ENCODE measurements around the gene UBQLN4.
A peak's percentile ranks its signal among the peaks of the same experiment; 100 is the strongest.

The UBQLN4 gene

GRCh38 chr1:156100205-156100995 is 46.8 kb upstream of the UBQLN4 start:
- H3K9ac ChIP-seq (ENCODE audit: low read length) = peak overlapping the region; percentile 20
- no peak overlapping the region for H2AK5ac ChIP-seq (ENCODE audit: low read length, severe bottlenecking)
- no peaks in the 10 kb centered on the region for H3K36me3 ChIP-seq (ENCODE audit: control insufficient read depth in 1 of 2, insufficient read depth in 2 of 2, low read depth in 1 of 2, low read length in 2 of 2)
- no peak overlapping the region for H4K8ac ChIP-seq (ENCODE audit: low read length)
- H3K4me2 ChIP-seq (ENCODE audit: low read length, poor library complexity, severe bottlenecking) = no peak overlapping the region
- no peak overlapping the region for H3K14ac ChIP-seq (ENCODE audit: low read length in 2 of 2)
- no peak overlapping the region for H2BK12ac ChIP-seq (ENCODE audit: low read length in 2 of 2)
- H2BK5ac ChIP-seq (ENCODE audit: low read depth, low read length, poor library complexity, severe bottlenecking) = no peak overlapping the region
- no peak overlapping the region for H2BK15ac ChIP-seq (ENCODE audit: low read depth, poor library complexity, severe bottlenecking)
- DNase-seq = no peak
- H3K18ac ChIP-seq (ENCODE audit: low read depth in 1 of 2, low read length in 2 of 2) = peak overlapping the region in 1 of 2 experiments; percentile 26
- no peaks in the 10 kb centered on the region for H3K9me3 ChIP-seq (ENCODE audit: control insufficient read depth, low read length)
- H3K4me3 ChIP-seq (ENCODE audit: insufficient read depth in 1 of 2, low read depth in 1 of 2, low read length in 2 of 2) = no peak overlapping the region
- no peak overlapping the region for H2BK120ac ChIP-seq (ENCODE audit: low read depth, low read length)
- peaks cover 46% of the 10 kb centered on the region for H3K4me1 ChIP-seq (ENCODE audit: control insufficient read depth, insufficient read depth, low read depth, low read length)
- 90% methylated on average over 3 of the region's 4 CpGs for WGBS
- no peak overlapping the region for H3K4ac ChIP-seq (ENCODE audit: low read depth in 1 of 2, low read length in 2 of 2)
- peaks cover 19% of the 10 kb centered on the region for H3K79me1 ChIP-seq (replicated peaks; ENCODE audit: low read length, poor library complexity, severe bottlenecking)
- H4K91ac ChIP-seq (ENCODE audit: low read length) = peak overlapping the region; percentile 5
- H3K27me3 ChIP-seq (ENCODE audit: control insufficient read depth in 1 of 2, insufficient read depth in 1 of 2, low read length in 2 of 2) = no peaks in the 10 kb centered on the region
- H3K23ac ChIP-seq (ENCODE audit: low read length in 2 of 2) = no peak overlapping the region
- no peak overlapping the region for H2AFZ ChIP-seq (ENCODE audit: low read depth, low read length)
- H3K27ac ChIP-seq (ENCODE audit: low read length, poor library complexity, severe bottlenecking) = no peak overlapping the region

- WGBS = 91% methylated on average over 3 of the region's 3 CpGs
- Histone ChIP-seq H3K27ac (ENCODE audit: low read length, poor library complexity, severe bottlenecking) (no peak overlapping the region), H3K79me1 (replicated peaks; ENCODE audit: low read length, poor library complexity, severe bottlenecking) (peaks cover 17% of the 10 kb centered on the region), H3K4me1 (ENCODE audit: control insufficient read depth, insufficient read depth, low read depth, low read length) (peaks cover 35% of the 10 kb centered on the region), H3K4me3 (ENCODE audit: insufficient read depth in 1 of 2, low read depth in 1 of 2, low read length in 2 of 2) (no peak overlapping the region), H2AK5ac (ENCODE audit: low read length, severe bottlenecking) (no peak overlapping the region), H3K23ac (ENCODE audit: low read length in 2 of 2) (no peak overlapping the region), H3K36me3 (ENCODE audit: control insufficient read depth in 1 of 2, insufficient read depth in 2 of 2, low read depth in 1 of 2, low read length in 2 of 2) (peaks cover 0 to 2% of the 10 kb centered on the region in 2 experiments), H3K27me3 (ENCODE audit: control insufficient read depth in 1 of 2, insufficient read depth in 1 of 2, low read length in 2 of 2) (no peaks in the 10 kb centered on the region), H2BK15ac (ENCODE audit: low read depth, poor library complexity, severe bottlenecking) (no peak overlapping the region), H3K4ac (ENCODE audit: low read depth in 1 of 2, low read length in 2 of 2) (no peak overlapping the region), H3K14ac (ENCODE audit: low read length in 2 of 2) (no peak overlapping the region), H3K4me2 (ENCODE audit: low read length, poor library complexity, severe bottlenecking) (no peak overlapping the region), H4K91ac (ENCODE audit: low read length) (no peak overlapping the region), H2BK5ac (ENCODE audit: low read depth, low read length, poor library complexity, severe bottlenecking) (no peak overlapping the region), H2BK12ac (ENCODE audit: low read length in 2 of 2) (no peak overlapping the region), H3K9ac (ENCODE audit: low read length) (no peak overlapping the region), H3K18ac (ENCODE audit: low read depth in 1 of 2, low read length in 2 of 2) (no peak overlapping the region), H2AFZ (ENCODE audit: low read depth, low read length) (no peak overlapping the region), H2BK120ac (ENCODE audit: low read depth, low read length) (no peak overlapping the region), H4K8ac (ENCODE audit: low read length) (no peak overlapping the region), H3K9me3 (ENCODE audit: control insufficient read depth, low read length) (no peaks in the 10 kb centered on the region)
- DNase-seq = no peak
Measured at GRCh38 chr1:156099282-156099681, 45.7 kb upstream of the UBQLN4 start.

- DNase-seq = no peak
- Histone ChIP-seq H3K4me3 (ENCODE audit: insufficient read depth in 1 of 2, low read depth in 1 of 2, low read length in 2 of 2) (no peak overlapping the region), H2AK5ac (ENCODE audit: low read length, severe bottlenecking) (no peak overlapping the region), H2BK15ac (ENCODE audit: low read depth, poor library complexity, severe bottlenecking) (no peak overlapping the region), H3K14ac (ENCODE audit: low read length in 2 of 2) (no peak overlapping the region), H3K4me2 (ENCODE audit: low read length, poor library complexity, severe bottlenecking) (no peak overlapping the region), H2AFZ (ENCODE audit: low read depth, low read length) (no peak overlapping the region), H3K23ac (ENCODE audit: low read length in 2 of 2) (no peak overlapping the region), H3K79me1 (replicated peaks; ENCODE audit: low read length, poor library complexity, severe bottlenecking) (peaks cover 18% of the 10 kb centered on the region), H3K4ac (ENCODE audit: low read depth in 1 of 2, low read length in 2 of 2) (no peak overlapping the region), H3K9me3 (ENCODE audit: control insufficient read depth, low read length) (no peaks in the 10 kb centered on the region), H2BK12ac (ENCODE audit: low read length in 2 of 2) (no peak overlapping the region), H2BK120ac (ENCODE audit: low read depth, low read length) (no peak overlapping the region), H3K27ac (ENCODE audit: low read length, poor library complexity, severe bottlenecking) (no peak overlapping the region), H4K8ac (ENCODE audit: low read length) (peak overlapping the region; percentile 10), H2BK5ac (ENCODE audit: low read depth, low read length, poor library complexity, severe bottlenecking) (no peak overlapping the region), H3K9ac (ENCODE audit: low read length) (no peak overlapping the region), H3K36me3 (ENCODE audit: control insufficient read depth in 1 of 2, insufficient read depth in 2 of 2, low read depth in 1 of 2, low read length in 2 of 2) (peaks cover 0 to 7% of the 10 kb centered on the region in 2 experiments), H4K91ac (ENCODE audit: low read length) (no peak overlapping the region), H3K4me1 (ENCODE audit: control insufficient read depth, insufficient read depth, low read depth, low read length) (peaks cover 30% of the 10 kb centered on the region), H3K27me3 (ENCODE audit: control insufficient read depth in 1 of 2, insufficient read depth in 1 of 2, low read length in 2 of 2) (no peaks in the 10 kb centered on the region), H3K18ac (ENCODE audit: low read depth in 1 of 2, low read length in 2 of 2) (no peak overlapping the region)
- WGBS = 59% methylated on average over 2 of the region's 2 CpGs
Measured at GRCh38 chr1:156098784-156099183, 45.2 kb upstream of the UBQLN4 start.

- H3K27me3 ChIP-seq (ENCODE audit: control insufficient read depth in 1 of 2, insufficient read depth in 1 of 2, low read length in 2 of 2) = no peaks in the 10 kb centered on the region
- H3K4me3 ChIP-seq (ENCODE audit: insufficient read depth in 1 of 2, low read depth in 1 of 2, low read length in 2 of 2) = no peak overlapping the region
- H3K14ac ChIP-seq (ENCODE audit: low read length in 2 of 2) = no peak overlapping the region
- H3K36me3 ChIP-seq (ENCODE audit: control insufficient read depth in 1 of 2, insufficient read depth in 2 of 2, low read depth in 1 of 2, low read length in 2 of 2) = peaks cover 0 to 9% of the 10 kb centered on the region in 2 experiments
- peak overlapping the region; percentile 90 for H3K9ac ChIP-seq (ENCODE audit: low read length)
- H2AK5ac ChIP-seq (ENCODE audit: low read length, severe bottlenecking) = peak overlapping the region; percentile 57
- H2AFZ ChIP-seq (ENCODE audit: low read depth, low read length) = no peak overlapping the region
- no peaks in the 10 kb centered on the region for H3K9me3 ChIP-seq (ENCODE audit: control insufficient read depth, low read length)
- no peak overlapping the region for H3K23ac ChIP-seq (ENCODE audit: low read length in 2 of 2)
- peak overlapping the region; percentile 59 for H4K8ac ChIP-seq (ENCODE audit: low read length)
- no peak for DNase-seq
- 98% methylated on average over 9 of the region's 9 CpGs for WGBS
- H3K4me2 ChIP-seq (ENCODE audit: low read length, poor library complexity, severe bottlenecking) = no peak overlapping the region
- peak overlapping the region; percentile 42 to 88 for H3K4ac ChIP-seq (ENCODE audit: low read depth in 1 of 2, low read length in 2 of 2)
- peak overlapping the region; percentile 91 for H4K91ac ChIP-seq (ENCODE audit: low read length)
- H2BK120ac ChIP-seq (ENCODE audit: low read depth, low read length) = peak overlapping the region; percentile 92
- no peak overlapping the region for H2BK5ac ChIP-seq (ENCODE audit: low read depth, low read length, poor library complexity, severe bottlenecking)
- peaks cover 16% of the 10 kb centered on the region for H3K79me1 ChIP-seq (replicated peaks; ENCODE audit: low read length, poor library complexity, severe bottlenecking)
- H2BK12ac ChIP-seq (ENCODE audit: low read length in 2 of 2) = peak overlapping the region; percentile 85 to 87
- peak overlapping the region; percentile 96 for H2BK15ac ChIP-seq (ENCODE audit: low read depth, poor library complexity, severe bottlenecking)
- peaks cover 19% of the 10 kb centered on the region for H3K4me1 ChIP-seq (ENCODE audit: control insufficient read depth, insufficient read depth, low read depth, low read length)
- peak overlapping the region; percentile 44 to 68 for H3K18ac ChIP-seq (ENCODE audit: low read depth in 1 of 2, low read length in 2 of 2)
- no peak overlapping the region for H3K27ac ChIP-seq (ENCODE audit: low read length, poor library complexity, severe bottlenecking)
Measured at GRCh38 chr1:156097499-156098178, 44.0 kb upstream of the UBQLN4 start.

All from mesenchymal stem cell (in vitro differentiated cells and primary cell).